IPS-11a (cell line): ENCODE data around the gene PCSK2.
"Not testable (repeated sequence)": the region's sequence is repeated elsewhere in the genome, so short reads cannot be mapped to it uniquely, and the experiment has no call there.

ENCODE experiments used
- H3K4me3 ChIP-seq: one replicate; pipeline ENCODE4 v1.5.1; 2013; ENCODE audit warnings: low read depth, low read length, control low read depth

PCSK2 gene

GRCh38 chr20:17226410-17227218 lies at the start of gene PCSK2:
Gene PCSK2, plus strand, starts transcription at chr20:17227040. Its CDS starts 266 bp downstream, at chr20:17227306.
- H3K4me3 ChIP-seq: peak within 1 kb of the TSS; percentile 52

GRCh38 chr20:17177341-17177740 lies 49.5 kb upstream of the PCSK2 start:
- H3K4me3 ChIP-seq: no peak overlapping the region

GRCh38 chr20:17179840-17180239 lies 47.0 kb upstream of the PCSK2 start:
- no peak overlapping the region for H3K4me3 ChIP-seq

- no peak overlapping the region for H3K4me3 ChIP-seq
Measured at GRCh38 chr20:17189976-17190695, 36.7 kb upstream of the PCSK2 start.

- no peak overlapping the region for H3K4me3 ChIP-seq
Measured at GRCh38 chr20:17197041-17197440, 29.8 kb upstream of the PCSK2 start.

- H3K4me3 ChIP-seq: no peak overlapping the region
Measured at GRCh38 chr20:17202030-17202429, 24.8 kb upstream of the PCSK2 start.

- no peak overlapping the region for H3K4me3 ChIP-seq
Measured at GRCh38 chr20:17202673-17203072, 24.2 kb upstream of the PCSK2 start.

- H3K4me3 ChIP-seq: no peak overlapping the region
Measured at GRCh38 chr20:17205084-17205813, 21.6 kb upstream of the PCSK2 start.

- no peak overlapping the region for H3K4me3 ChIP-seq
Measured at GRCh38 chr20:17210387-17210786, 16.5 kb upstream of the PCSK2 start.

- no peak overlapping the region for H3K4me3 ChIP-seq
Measured at GRCh38 chr20:17210983-17211382, 15.9 kb upstream of the PCSK2 start.

- H3K4me3 ChIP-seq: no peak overlapping the region
Measured at GRCh38 chr20:17215167-17215566, 11.7 kb upstream of the PCSK2 start.

GRCh38 chr20:17219856-17220255 lies 7.0 kb upstream of the PCSK2 start:
- H3K4me3 ChIP-seq: not testable (repeated sequence)

- H3K4me3 ChIP-seq: no peak overlapping the region
Measured at GRCh38 chr20:17223553-17223952, 3.3 kb upstream of the PCSK2 start.

- H3K4me3 ChIP-seq: peak overlapping the region; percentile 52
Measured at GRCh38 chr20:17225851-17226409, 910 bp upstream of the PCSK2 start.

GRCh38 chr20:17227219-17227575 lies 357 bp downstream of the PCSK2 start:
- H3K4me3 ChIP-seq: peak overlapping the region; percentile 35

GRCh38 chr20:17227669-17228623 lies 1.1 kb downstream of the PCSK2 start:
- H3K4me3 ChIP-seq: peak overlapping the region; percentile 35

GRCh38 chr20:17228624-17229061 lies 1.8 kb downstream of the PCSK2 start:
- peak overlapping the region; percentile 34 for H3K4me3 ChIP-seq

GRCh38 chr20:17229256-17229655 lies 2.4 kb downstream of the PCSK2 start:
- peak overlapping the region; percentile 34 for H3K4me3 ChIP-seq

- no peak overlapping the region for H3K4me3 ChIP-seq
Measured at GRCh38 chr20:17233626-17234025, 6.8 kb downstream of the PCSK2 start.

GRCh38 chr20:17236766-17237165 lies 9.9 kb downstream of the PCSK2 start:
- no peak overlapping the region for H3K4me3 ChIP-seq
